Stomach smooth muscle (tissue), 2 donors: ENCODE results near the gene IGF1R.
A peak's percentile ranks its signal among the peaks of the same experiment; 100 is the strongest.

Experiments used
- H3K27ac ChIP-seq: one replicate; pipeline ENCODE4 v1.7.0; 2013; ENCODE audit warnings: mild to moderate bottlenecking, low read length, inconsistent platforms
- H3K27me3 ChIP-seq, 2 donors: one replicate each; pipeline ENCODE4 v1.7.0; 2013; ENCODE audit warnings: low read length in 2 of 2; ENCODE audit not compliant: insufficient read depth in 2 of 2, control insufficient read depth in 1 of 2
- H3K36me3 ChIP-seq, 2 donors: one replicate each; pipeline ENCODE4 v1.7.0; 2013; ENCODE audit warnings: low read length in 2 of 2; ENCODE audit not compliant: control insufficient read depth in 2 of 2, insufficient read depth in 2 of 2
- H3K4me1 ChIP-seq: one replicate; pipeline ENCODE4 v1.7.0; 2013; ENCODE audit warnings: low read length; ENCODE audit not compliant: control insufficient read depth, insufficient read depth
- H3K4me3 ChIP-seq, 2 donors: one replicate each; pipeline ENCODE4 v1.7.0; 2013; ENCODE audit warnings: low read length in 2 of 2
- H3K9ac ChIP-seq, 2 donors: one replicate each; pipeline ENCODE4 v1.7.0; 2013; ENCODE audit warnings: low read length in 2 of 2, mild to moderate bottlenecking in 1 of 2
- H3K9me3 ChIP-seq, 2 donors: one replicate each; pipeline ENCODE4 v1.7.0; 2013; ENCODE audit warnings: low read length in 2 of 2; ENCODE audit not compliant: control insufficient read depth in 2 of 2
- donor health status: healthy.
- donor health status: Pancreatic carcinoma.

Gene IGF1R

DNA sequence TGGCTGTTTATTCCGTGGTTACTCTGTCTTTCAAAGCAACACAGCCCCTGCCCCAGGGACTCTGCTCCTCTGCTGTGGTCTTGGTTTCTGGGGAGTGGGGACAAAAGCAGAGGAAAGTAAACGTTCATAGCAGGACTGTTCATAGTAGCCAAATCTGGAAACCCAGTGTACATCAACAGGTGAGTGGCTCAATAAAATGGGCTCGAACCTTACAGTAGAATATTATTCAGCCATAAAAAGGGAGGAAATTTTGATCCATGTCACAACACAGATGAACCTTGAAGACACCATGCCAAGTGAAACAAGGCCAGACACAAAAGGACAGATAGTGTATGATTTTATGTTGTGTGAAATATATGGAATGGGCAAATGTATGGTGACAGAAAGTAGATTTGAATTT is 269.1 kb downstream of the IGF1R start:
- H3K9ac ChIP-seq: no peak overlapping the region
- peaks cover 44 to 49% of the 10 kb centered on the region in 2 donors for H3K36me3 ChIP-seq
- no peaks in the 10 kb centered on the region for H3K9me3 ChIP-seq
- H3K4me1 ChIP-seq: no peaks in the 10 kb centered on the region
- no peak overlapping the region for H3K27ac ChIP-seq
- H3K27me3 ChIP-seq: no peaks in the 10 kb centered on the region
- H3K4me3 ChIP-seq: no peak overlapping the region

GRCh38 chr15:98920091-98920880 is 271.9 kb downstream of the IGF1R start:
- H3K27me3 ChIP-seq: no peaks in the 10 kb centered on the region
- peaks cover 2% of the 10 kb centered on the region for H3K4me1 ChIP-seq
- no peak overlapping the region for H3K4me3 ChIP-seq
- H3K36me3 ChIP-seq: peaks cover 41 to 60% of the 10 kb centered on the region in 2 donors
- no peak overlapping the region for H3K27ac ChIP-seq
- no peaks in the 10 kb centered on the region for H3K9me3 ChIP-seq
- H3K9ac ChIP-seq: no peak overlapping the region

DNA sequence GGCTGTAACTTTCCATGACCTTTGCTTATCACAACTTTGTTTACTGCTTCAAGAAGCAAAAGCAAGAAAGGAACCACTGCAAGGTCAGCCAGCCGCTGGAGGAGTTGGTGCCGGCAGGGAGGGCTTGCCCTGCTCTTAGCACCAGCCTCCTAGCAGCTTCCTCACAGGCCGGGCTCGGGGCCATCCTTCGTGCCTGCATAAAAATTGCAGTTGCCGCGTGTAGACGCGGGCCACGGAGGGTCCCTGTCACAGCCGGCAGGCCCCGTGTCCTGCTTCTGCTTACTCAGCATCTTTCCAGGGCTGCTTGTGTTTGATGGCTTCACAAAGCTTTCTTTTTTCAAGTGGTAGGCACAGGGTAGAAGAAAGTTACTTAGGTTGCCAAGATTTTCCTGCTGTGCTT is 274.8 kb downstream of the IGF1R start:
- Histone ChIP-seq H3K4me3 (no peak overlapping the region), H3K4me1 (peaks cover 15% of the 10 kb centered on the region), H3K9me3 (no peaks in the 10 kb centered on the region), H3K27ac (no peak overlapping the region), H3K9ac (no peak overlapping the region), H3K36me3 (peaks cover 23 to 45% of the 10 kb centered on the region in 2 donors), H3K27me3 (no peaks in the 10 kb centered on the region)

- H3K4me1 ChIP-seq: peaks cover 15% of the 10 kb centered on the region
Measured at GRCh38 chr15:98923579-98923978, 275.2 kb downstream of the IGF1R start.

GRCh38 chr15:98924401-98925049 is 276.2 kb downstream of the IGF1R start:
- peaks cover 28 to 39% of the 10 kb centered on the region in 2 donors for H3K36me3 ChIP-seq
- peaks cover 15% of the 10 kb centered on the region for H3K4me1 ChIP-seq
- H3K9me3 ChIP-seq: no peaks in the 10 kb centered on the region
- no peaks in the 10 kb centered on the region for H3K27me3 ChIP-seq
- peak overlapping the region in 1 of 2 donors; percentile 36 for H3K9ac ChIP-seq
- peak overlapping the region; percentile 49 for H3K27ac ChIP-seq
- no peak overlapping the region for H3K4me3 ChIP-seq

More at GRCh38 chr15:98923579-98923978, 275.2 kb downstream of the IGF1R start:
- Histone ChIP-seq H3K36me3 (peaks cover 23 to 45% of the 10 kb centered on the region in 2 donors), H3K27me3 (no peaks in the 10 kb centered on the region), H3K9ac (no peak overlapping the region), H3K27ac (no peak overlapping the region), H3K9me3 (no peaks in the 10 kb centered on the region), H3K4me3 (no peak overlapping the region)

DNA sequence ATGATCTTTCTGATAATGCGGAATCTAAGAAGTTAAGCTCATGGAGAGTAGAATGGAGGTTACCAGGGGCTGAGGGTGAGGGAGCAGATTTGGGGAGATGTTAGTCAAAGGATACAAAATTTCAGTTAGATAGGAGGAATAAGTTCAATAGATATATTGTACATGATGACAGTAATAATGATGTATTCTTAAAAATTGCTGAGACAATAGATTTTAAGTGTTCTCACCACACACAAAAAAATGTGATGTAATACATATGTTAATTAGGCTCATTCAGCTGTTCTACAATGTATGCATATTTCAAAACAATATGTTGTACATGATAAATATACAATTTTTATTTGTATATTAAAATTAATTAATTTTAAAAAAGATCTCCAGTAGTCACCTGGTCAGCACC is 277.9 kb downstream of the IGF1R start:
- H3K27me3 ChIP-seq: no peaks in the 10 kb centered on the region
- peaks cover 15% of the 10 kb centered on the region for H3K4me1 ChIP-seq
- H3K9ac ChIP-seq: no peak overlapping the region
- H3K4me3 ChIP-seq: no peak overlapping the region
- H3K27ac ChIP-seq: no peak overlapping the region
- H3K36me3 ChIP-seq: peaks cover 35 to 44% of the 10 kb centered on the region in 2 donors
- no peaks in the 10 kb centered on the region for H3K9me3 ChIP-seq

GRCh38 chr15:98927022-98927421 is 278.7 kb downstream of the IGF1R start:
- no peak overlapping the region for H3K4me3 ChIP-seq
- peak overlapping the region; percentile 55 for H3K27ac ChIP-seq
- H3K36me3 ChIP-seq: peaks cover 34 to 44% of the 10 kb centered on the region in 2 donors

DNA sequence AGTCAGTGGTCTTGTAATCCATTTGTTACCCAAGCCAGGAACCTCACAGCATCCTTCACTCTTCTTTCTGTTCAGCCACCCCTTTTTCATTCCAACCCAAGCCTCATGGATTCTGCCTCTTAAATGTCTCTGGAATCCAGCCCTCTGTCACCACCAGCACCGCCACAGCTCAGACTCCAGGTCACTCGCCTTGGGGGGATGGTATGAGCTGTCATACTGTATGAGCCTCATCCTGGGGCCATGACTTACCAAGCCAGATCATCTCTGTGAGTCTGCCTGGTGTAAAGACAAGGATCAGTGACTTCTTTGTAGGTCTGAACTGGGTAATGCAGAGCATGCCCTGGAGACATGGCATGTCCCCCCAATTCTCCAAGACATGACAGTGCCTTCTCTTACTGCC is 279.7 kb downstream of the IGF1R start:
- Histone ChIP-seq H3K27ac (peak overlapping the region; percentile 67), H3K4me3 (no peak overlapping the region), H3K9ac (no peak overlapping the region), H3K4me1 (peaks cover 15% of the 10 kb centered on the region), H3K27me3 (no peaks in the 10 kb centered on the region), H3K9me3 (no peaks in the 10 kb centered on the region), H3K36me3 (peaks cover 26 to 43% of the 10 kb centered on the region in 2 donors)

More at GRCh38 chr15:98927022-98927421, 278.7 kb downstream of the IGF1R start:
- no peaks in the 10 kb centered on the region for H3K27me3 ChIP-seq
- no peaks in the 10 kb centered on the region for H3K9me3 ChIP-seq
- H3K9ac ChIP-seq: peak overlapping the region in 1 of 2 donors; percentile 36
- H3K4me1 ChIP-seq: peaks cover 15% of the 10 kb centered on the region

GRCh38 chr15:98930576-98930975 is 282.2 kb downstream of the IGF1R start:
- no peaks in the 10 kb centered on the region for H3K27me3 ChIP-seq
- H3K4me1 ChIP-seq: peaks cover 13% of the 10 kb centered on the region
- H3K27ac ChIP-seq: no peak overlapping the region
- H3K9ac ChIP-seq: no peak overlapping the region
- no peak overlapping the region for H3K4me3 ChIP-seq
- peaks cover 18 to 40% of the 10 kb centered on the region in 2 donors for H3K36me3 ChIP-seq
- H3K9me3 ChIP-seq: no peaks in the 10 kb centered on the region

GRCh38 chr15:98931004-98931403 is 282.7 kb downstream of the IGF1R start:
- no peak overlapping the region for H3K4me3 ChIP-seq
- no peaks in the 10 kb centered on the region for H3K27me3 ChIP-seq
- no peaks in the 10 kb centered on the region for H3K9me3 ChIP-seq
- peaks cover 22 to 44% of the 10 kb centered on the region in 2 donors for H3K36me3 ChIP-seq
- no peak overlapping the region for H3K9ac ChIP-seq
- peaks cover 13% of the 10 kb centered on the region for H3K4me1 ChIP-seq
- H3K27ac ChIP-seq: no peak overlapping the region

DNA sequence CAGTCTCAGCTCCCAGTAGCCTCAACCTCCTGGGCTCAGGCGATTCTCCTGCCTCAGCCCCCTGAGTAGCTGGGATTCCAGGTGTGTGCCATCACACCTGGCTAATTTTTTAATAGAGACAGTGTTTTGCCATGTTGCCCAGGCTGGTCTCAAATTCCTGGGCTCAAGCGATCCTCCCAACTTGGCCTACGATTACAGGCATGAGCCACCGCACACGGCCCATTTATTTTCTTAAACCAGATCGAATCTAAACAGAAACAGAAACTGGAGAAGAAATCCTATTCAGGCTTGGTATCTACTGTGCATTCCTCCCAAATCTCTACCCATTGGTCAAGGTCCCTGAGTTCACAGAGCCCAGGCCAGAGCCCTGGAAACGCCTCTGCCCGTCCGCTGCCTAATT is 285.1 kb downstream of the IGF1R start:
- Histone ChIP-seq H3K4me1 (no peaks in the 10 kb centered on the region), H3K36me3 (peaks cover 31 to 51% of the 10 kb centered on the region in 2 donors), H3K4me3 (no peak overlapping the region), H3K27ac (no peak overlapping the region), H3K9ac (no peak overlapping the region), H3K9me3 (no peaks in the 10 kb centered on the region), H3K27me3 (no peaks in the 10 kb centered on the region)
